Activated effector memory CD4-positive, alpha-beta T cell treated with Interleukin-2 at 50 U/mL for 16 hours (primary cell): ENCODE data around the gene SAXO1.
"Not testable (repeated sequence)": the region's sequence is repeated elsewhere in the genome, so short reads cannot be mapped to it uniquely, and the experiment has no call there.

ENCODE experiments used
- DNase-seq: peaks from one replicate; pipeline ENCODE4 v3.0.0-alpha.2; 2020

SAXO1 gene, protein sequence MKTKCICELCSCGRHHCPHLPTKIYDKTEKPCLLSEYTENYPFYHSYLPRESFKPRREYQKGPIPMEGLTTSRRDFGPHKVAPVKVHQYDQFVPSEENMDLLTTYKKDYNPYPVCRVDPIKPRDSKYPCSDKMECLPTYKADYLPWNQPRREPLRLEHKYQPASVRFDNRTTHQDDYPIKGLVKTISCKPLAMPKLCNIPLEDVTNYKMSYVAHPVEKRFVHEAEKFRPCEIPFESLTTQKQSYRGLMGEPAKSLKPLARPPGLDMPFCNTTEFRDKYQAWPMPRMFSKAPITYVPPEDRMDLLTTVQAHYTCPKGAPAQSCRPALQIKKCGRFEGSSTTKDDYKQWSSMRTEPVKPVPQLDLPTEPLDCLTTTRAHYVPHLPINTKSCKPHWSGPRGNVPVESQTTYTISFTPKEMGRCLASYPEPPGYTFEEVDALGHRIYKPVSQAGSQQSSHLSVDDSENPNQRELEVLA

DNA sequence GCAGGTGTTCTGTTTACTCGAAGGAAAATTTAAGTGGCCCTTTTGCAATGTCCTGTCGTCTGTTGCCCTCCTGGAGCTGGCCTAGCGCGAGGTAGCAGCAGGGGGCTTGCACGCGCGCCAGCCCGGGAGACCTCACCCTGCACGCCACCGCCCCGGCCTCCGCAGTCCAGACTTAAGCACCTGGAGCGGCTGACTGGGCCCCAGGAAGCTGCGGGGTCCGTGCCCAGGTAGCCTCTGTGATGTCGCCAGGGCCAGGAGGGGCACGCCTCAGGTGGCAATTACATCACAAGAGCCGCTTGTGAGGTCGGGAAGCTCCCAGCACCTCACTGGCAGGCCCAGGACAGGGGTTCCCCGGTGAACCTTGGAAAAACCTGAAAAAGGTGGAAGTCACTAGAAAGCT lies at the start of gene SAXO1:
Gene SAXO1 (minus strand): TSS at position 195 of the 400 bp plus-strand sequence. CDS start 301 bp downstream, outside the sequence.
- DNase-seq = no peak

DNA sequence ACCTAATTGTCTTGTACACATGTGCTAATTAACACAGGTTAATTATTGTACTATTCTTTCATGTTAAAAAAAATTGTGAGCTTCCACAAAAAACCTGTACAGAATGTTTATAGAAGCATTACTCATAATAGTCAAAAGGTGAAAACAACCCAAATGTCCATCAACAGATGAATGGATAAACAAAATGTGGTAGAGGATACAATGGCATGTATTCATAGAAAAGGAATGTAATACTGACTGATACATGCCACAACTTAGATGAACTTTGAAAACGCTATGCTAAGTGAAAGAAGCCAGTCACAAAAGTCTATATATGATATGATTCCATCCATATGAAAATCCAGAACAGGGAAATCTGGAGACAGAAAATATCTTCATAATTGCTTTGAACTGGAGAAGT lies 41.8 kb upstream of the SAXO1 start:
- no peak for DNase-seq

DNA sequence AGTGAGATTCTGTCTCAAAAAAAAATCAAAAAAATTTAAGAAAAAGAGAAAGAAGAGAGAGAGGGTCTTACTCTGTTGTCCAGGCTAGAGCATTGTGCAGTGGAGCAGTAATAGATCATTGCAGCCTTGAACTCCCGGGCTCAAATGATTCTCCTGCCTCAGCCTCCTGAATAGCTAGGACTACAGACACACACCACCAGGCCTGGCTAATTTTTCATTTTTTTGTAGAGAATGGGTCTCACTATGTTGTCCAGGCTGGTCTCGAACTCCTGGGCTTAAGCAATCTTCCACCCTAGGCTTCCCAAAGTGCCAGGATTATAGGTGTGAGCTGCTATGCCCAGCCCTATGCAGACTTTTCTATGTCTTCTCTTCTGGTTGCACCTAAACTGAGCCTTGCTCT lies 41.2 kb upstream of the SAXO1 start:
- DNase-seq = no peak

DNA sequence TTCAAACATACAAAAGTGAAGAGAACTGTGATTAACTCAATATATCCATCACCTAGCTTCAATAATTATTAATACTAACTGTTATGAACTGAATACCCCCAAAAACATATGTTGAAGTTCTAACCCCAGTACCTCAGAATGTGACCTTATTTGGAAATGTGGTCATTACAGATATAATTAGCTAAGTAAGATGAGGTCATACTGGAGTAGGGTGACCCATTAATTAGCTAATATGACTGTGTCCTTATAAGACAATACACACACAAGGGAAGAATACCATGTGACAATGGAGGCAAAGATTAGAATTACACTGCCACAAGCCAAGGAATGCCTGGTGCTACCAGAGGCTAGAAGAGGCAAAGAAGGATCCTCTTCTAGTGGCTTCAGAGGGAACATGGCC lies 24.0 kb upstream of the SAXO1 start:
- DNase-seq = no peak

DNA sequence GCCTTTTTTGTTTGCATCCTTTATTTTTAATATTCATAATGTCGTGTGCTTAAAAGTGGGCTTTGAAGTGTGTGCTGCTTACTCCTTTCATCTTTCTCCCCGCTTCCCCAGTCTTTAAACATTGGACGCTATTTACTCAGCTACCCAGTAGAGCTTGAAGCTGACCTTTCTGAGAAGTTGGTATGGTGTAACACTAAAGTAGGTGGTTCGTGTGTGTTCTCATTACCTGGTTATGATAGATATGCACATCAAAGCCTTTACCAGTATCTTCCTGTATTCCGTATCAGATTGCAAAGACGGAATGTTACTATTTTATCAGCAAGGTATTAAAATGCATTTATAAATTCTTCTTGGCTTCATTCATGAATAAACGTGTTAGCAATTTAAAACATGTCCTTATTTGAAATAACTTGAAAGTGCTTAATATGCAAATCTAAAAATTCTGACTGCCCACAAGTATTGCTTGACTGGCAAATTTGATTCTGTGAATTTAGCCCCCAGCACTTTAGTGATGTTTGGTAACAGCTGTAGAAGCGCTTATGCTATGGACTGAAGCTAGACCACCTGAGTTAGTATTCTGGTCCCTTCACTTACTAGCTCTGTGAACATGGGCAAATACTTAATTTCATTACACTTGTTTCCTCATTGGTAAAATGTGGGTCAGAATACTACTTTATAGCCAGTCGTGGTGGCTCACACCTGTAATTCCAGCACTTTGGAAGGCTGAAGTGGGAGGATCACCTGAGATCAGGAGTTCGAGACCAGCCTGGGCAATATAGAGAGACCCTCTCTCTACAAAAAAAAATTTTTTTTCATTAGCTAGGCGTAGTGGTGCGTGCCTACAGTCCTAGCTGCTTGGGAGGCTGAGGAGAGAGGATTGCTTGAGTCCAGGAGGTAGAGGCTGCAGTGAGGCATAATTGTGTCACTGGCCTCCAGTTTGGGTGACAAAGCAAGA lies 17.9 kb upstream of the SAXO1 start:
- no peak for DNase-seq

DNA sequence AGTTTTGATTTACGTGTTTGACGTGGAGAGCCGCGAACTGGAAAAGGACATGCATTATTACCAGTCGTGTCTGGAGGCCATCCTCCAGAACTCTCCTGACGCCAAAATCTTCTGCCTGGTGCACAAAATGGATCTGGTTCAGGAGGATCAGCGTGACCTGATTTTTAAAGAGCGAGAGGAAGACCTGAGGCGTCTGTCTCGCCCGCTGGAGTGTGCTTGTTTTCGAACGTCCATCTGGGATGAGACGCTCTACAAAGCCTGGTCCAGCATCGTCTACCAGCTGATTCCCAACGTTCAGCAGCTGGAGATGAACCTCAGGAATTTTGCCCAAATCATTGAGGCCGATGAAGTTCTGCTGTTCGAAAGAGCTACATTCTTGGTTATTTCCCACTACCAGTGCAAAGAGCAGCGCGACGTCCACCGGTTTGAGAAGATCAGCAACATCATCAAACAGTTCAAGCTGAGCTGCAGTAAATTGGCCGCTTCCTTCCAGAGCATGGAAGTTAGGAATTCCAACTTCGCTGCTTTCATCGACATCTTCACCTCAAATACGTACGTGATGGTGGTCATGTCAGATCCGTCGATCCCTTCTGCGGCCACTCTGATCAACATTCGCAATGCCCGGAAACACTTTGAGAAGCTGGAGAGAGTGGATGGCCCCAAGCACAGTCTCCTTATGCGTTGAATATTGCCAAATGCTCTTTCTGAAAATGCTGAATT lies 17.1 kb upstream of the SAXO1 start:
- DNase-seq = no peak

DNA sequence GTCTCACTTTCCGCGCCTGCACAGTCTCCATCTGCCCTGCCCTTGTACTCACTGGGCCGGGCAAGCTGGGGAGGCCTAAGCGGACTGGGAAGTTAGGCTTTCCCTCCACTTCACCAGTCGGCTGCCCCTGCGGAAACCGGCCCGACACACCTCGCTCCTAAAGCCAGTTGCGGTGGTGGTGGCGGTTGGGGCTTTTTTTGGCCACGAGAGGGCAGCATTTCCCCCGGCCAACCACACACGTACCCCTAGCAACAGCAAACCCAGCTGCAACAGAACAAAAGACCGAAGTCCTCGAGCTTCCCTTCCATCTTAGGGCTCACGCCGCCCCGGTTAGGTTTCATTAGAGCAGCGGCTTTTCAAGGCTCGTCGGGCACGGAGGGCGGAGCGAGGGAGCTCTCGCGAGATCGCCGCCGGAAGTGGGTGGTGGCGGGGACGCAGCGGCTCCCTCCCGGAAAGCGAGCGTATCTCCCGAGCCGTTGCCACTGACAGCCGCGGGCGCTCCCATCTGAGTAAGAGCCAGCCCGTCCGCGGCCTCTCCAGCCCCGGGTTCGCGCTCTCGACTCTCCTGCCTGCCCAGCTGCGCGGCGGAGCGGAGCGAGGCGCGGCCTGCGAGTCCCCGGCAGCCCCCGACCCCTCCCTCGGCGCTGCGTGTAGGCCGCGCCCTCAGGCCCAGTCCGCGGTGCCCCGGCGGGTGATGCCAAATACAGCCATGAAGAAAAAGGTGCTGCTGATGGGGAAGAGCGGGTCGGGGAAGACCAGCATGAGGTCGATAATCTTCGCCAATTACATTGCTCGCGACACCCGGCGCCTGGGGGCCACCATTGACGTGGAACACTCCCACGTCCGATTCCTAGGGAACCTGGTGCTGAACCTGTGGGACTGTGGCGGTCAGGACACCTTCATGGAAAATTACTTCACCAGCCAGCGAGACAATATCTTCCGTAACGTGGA lies 16.2 kb upstream of the SAXO1 start, which contains the start of gene RRAGA:
Gene RRAGA (plus strand): TSS at position 462 of the 951 bp plus-strand sequence. CDS start 233 bp downstream, at position 695.
- peak; percentile 93 for DNase-seq

DNA sequence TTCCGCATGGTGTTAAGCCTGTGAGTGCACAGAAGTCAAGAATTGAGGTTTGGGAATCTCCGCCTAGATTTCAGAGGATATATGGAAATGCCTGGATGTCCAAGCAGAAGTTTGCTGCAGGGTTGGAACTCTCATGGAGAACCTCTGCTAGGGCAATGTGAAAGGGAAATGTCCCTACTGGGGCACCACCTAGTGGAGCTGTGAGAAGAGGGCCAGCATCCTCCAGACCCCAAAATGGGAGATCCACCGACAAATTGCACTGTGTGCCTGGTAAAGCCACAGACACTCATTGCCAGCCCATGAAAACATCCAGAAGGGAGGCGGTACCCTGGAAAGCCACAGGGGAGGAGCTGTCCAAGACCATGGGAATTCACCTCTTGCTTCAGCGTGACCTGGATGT lies 3.6 kb upstream of the SAXO1 start:
- DNase-seq = no peak

DNA sequence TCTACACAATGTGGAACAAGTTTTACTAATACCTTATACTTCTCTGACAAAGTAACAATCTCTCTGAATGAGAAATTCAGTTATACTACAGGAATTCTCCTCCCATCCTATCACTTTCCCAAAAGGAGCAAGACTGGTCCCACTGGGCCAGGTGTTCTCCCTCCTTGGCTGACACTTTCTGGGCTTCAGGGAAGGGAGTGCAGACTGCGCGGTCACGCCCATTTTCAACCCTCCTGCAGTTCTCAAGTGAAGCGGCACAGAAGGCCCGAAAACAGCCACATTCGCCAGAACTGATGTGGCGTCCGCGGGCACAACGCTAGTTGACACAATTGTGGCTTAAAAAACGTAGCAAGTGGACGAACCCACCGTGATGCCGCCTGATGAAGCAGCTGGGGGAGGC lies 603 bp downstream of the SAXO1 start:
- no peak for DNase-seq

DNA sequence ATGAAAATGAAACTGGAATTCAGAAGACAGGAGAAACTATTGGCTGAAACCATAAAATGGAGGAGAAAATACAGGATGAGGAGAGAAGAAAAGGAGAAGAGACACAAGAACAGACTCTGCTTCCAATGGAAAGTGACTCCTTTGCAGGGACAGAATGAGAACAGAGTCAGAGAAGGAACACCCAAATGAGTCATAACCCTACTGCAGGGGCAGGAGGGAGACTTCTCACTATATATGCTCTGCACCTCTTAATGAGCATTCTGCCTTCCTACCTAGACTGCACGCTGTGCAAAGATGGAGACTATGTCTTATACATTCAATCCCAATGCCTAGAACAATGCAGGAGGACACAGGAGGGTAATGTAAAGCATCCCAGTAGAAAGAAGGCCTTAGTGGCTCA lies 2.1 kb downstream of the SAXO1 start:
- DNase-seq = no peak

DNA sequence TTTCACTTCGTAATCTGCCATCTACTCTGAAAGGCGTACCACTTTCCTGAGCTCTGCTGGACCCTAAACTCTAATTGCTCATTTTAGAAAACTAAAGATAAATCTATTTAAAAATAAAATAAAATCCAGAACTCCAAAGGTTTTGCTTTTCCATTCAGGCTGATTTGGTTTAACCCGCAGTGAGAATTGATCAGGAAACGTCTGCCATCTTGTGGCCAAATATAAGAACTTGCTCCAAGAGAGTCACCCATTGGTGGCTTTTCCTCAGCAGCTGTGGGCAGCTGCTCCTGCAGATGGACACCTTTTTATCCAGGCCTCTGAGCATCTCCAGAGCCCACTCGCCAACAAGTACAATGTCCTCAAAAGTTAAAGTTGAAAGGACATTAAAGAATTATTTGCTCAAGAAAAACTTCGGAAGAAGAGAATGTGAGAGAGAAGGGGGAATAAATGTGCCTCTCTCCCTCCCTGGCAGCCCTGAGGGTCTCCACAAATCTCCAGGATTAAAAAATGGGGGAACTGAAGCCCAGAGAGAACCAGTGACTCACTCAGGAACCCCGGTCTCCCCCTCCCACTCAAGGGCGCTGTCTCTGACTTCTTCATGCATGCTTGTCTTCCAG lies 4.1 kb downstream of the SAXO1 start:
- DNase-seq = no peak

DNA sequence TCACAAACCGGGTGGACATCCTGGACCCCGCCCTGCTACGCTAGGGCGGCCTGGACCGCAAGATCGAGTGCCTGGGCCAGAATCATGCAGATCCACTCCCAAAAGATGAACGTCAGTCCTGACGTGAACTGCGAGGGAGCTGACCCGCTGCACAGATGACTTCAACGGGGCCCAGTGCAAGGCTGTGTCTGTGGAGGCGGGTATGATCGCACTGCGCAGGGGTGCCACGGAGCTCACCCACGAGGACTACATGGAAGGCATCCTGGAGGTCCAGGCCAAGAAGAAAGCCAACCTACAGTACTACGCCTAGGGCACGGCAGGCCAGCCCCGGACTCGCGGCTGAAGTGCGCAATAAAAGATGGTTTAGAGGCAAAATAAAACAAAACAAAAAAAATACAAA lies 5.2 kb downstream of the SAXO1 start:
- DNase-seq = no peak

DNA sequence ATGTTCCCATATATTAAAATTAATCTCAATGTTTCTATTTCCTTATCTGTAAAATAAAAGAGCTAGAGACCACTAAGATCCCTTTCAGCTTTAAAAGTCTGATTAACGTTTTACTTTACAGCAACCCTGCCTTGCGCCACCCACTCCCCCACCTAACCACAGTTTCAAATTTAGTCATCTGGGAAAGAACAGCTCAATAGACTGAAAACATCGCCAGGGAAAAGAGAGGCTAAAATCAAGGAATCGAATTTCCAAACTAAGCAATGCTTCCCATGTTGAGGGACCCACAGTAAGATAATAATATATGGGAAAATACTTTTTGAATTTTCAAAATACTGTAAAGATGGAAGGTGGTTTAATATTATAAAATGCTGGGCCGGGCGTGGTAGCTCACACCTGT lies 6.6 kb downstream of the SAXO1 start:
- DNase-seq = no peak

DNA sequence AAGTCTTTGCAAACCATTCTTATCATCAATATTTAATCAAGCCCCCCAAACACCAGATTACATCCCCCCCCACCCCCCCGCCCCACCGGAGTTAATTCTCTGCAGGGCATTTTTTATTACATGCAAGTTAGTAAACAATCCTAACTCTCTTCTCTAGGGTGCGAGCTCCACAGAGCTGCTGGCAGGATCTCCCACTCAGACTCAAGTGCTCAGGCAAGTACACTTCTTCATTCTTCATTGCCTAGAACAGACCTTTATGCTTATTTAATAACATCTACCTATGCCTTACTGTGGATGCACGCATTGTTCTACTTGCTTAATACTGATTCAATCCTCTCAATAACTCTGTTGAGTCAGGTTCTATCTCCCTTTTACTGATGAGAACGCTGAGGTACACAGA lies 9.9 kb downstream of the SAXO1 start:
- no peak for DNase-seq

DNA sequence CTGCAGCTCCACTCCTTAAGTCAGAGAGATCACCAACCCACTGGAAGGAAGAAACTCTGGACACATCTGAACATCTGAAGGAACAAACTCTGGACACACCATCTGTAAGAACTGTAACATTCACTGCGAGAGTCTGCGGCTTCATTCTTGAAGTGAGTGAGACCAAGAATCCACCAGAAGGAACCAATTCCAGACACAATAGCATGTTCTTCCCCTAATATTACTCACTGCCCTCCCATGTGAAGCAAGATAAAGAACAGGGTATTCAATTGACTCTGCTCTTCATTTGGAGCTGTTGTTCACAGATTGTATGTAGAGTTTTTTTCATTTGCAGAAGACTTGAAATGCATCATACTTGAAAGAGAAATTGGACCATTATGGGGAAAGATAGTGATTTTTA lies 10.8 kb downstream of the SAXO1 start:
- no peak for DNase-seq

DNA sequence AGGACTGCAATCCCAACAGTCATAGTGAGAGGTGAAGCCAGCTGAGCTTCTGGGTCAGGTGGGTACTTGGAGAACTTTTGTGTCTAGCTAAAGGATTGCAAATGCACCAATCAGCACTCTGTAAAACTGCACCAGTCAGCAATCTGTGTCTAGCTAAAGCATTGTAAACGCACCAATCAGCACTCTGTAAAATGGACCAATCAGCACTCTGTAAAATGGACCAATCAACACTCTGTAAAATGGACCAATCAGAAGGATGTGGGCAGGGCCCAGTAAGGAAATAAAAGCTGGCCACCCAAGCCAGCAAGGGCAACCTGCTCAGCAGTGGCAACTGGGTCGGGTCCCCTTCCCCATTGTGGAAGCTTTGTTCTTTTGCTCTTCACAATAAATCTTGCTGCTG lies 11.4 kb downstream of the SAXO1 start:
- DNase-seq = not testable (repeated sequence)

DNA sequence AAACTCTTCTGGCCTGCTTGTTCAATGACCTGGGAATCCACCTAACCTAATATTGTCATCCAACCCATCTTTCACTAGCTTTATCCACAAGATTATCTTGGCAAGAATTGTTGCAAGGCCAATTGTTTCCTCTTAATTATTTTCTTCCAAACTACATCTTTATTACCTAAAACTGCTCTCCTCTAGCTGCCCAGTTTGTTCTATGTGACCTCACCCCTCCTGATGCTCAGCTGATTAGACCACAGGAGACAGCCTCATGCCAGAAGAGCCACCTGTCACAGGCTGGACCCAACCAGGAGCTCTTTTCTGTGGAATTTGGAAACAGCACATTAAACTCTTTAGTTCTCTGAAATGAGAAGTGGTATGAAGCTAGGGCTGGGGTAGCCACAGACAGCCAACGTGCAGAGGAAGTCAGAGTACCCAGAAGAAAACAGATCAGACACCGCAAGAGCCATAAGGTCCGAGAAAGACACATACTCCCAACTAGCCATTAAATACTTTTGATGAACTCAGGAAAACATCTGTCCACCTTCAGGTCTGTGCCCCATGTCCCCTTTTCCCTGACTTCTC lies 12.0 kb downstream of the SAXO1 start:
- DNase-seq = no peak

DNA sequence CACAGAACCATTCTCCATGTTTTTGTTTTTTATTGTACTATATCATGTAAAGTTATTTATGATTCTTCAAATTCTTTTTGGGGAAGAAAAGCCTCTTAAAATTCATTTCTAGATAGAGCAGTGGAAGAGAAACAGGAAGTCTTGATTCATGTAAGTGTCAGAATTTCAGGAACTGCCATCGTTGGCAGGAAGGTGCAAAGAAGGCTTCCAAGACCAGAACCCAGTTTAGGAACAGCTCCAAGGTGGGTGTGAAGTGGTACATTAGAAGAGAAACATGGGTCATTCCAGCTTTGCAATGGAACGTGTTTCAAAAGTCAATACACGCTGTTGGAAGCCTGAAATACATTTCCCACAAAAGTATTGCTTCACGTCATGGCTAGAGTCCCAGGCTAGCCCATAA lies 14.8 kb downstream of the SAXO1 start:
- DNase-seq = no peak

DNA sequence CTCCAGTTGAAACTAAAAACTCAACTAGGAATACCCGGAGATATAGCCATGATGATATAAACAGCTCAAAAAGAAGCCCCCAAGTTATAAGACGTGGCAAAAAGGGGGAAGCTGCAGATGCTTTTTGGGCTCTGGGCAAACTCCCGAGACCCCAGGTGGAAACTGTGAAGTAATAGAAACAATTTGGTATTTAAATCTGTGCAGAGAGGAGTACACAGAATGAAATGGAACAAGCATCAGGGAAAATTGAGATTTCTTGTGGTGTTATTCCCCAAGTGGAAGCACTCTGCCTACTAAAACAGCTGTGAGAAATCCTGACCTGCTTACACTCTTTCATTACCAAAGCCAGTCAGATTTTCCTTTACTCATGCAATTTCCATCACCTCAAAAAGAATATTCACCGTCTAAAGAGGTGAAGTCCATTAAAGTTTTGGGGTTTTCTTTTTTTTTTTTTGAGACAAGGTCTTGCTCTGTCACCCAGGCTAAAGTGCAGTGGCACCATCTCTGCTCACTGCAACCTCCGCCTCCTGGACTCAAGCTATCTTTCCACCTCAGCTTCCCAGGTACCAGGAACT lies 23.5 kb downstream of the SAXO1 start:
- no peak for DNase-seq

DNA sequence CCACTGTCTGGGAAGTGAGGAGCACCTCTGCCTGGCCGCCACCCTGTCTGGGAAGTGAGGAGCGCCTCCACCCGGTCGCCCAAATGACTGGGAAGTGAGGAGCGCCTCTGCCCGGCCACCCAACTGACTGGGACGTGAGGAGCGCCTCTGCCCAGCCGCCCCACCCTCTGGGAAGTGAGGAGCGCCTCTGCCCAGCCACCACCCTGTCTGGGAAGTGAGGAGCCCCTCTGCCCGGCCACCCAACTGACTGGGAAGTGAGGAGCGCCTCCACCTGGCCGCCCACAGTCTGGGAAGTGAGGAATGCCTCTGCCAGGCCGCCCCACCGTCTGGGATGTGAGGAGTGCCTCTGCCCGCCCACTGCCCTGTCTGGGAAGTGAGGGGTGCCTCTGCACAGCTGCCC lies 32.9 kb downstream of the SAXO1 start:
- DNase-seq = no peak
